IMR-90 (cell line): Measurements from ENCODE around the gene CDK14. TPM values are rescaled to one million over a fixed set of nuclear protein-coding genes. Genes with fewer than 3 reads are reported as not detected.

Experiments used
- ATAC-seq: fragments of 200-7000 bp; cut with Tn5 transposase; 2 replicates; pipeline ENCODE4 v1.9.1; 2020; ENCODE audit warnings: low read depth, mild to moderate bottlenecking, moderate library complexity
- BruUV-seq: library from RNA; stranded (reverse); fragments of 400-500 nt; replicated peaks from 2 replicates; lab custom pipeline; 2021; lab: Mats Ljungman, UMichigan
- CTCF ChIA-PET: fragments of 300-600 bp; formaldehyde crosslinking; extraction: SDS; loops from one replicate; lab custom pipeline; 2021; ENCODE audit warnings: antibody characterized with exemption; lab: Yijun Ruan, JAX
- POLR2A ChIA-PET: fragments of 300-600 bp; sonication (Branson Sonifier 250); formaldehyde crosslinking; loops from one replicate; lab custom pipeline; 2022; ENCODE audit warnings: antibody characterized with exemption; ENCODE audit not compliant: unreplicated experiment; lab: Charles Lee
- DNase-seq: peaks from one replicate; pipeline ENCODE4 v3.0.0; 2013
- H2AFZ ChIP-seq: replicated peaks from 2 replicates; pipeline ENCODE3; 2013; ENCODE audit warnings: low read length, mild to moderate bottlenecking; ENCODE audit not compliant: poor library complexity
- H2AK5ac ChIP-seq: 2 replicates; pipeline ENCODE4 v1.6.1; 2013; ENCODE audit warnings: low read depth, low read length, inconsistent platforms
- H2AK9ac ChIP-seq: replicated peaks from 2 replicates; pipeline ENCODE3; 2013; ENCODE audit warnings: mild to moderate bottlenecking, low read depth, low read length, moderate library complexity; ENCODE audit not compliant: poor library complexity
- H2BK120ac ChIP-seq: 2 replicates; pipeline ENCODE4 v1.6.1; 2013; ENCODE audit warnings: low read depth, low read length, inconsistent platforms
- H2BK15ac ChIP-seq: 3 replicates; pipeline ENCODE4 v1.6.1; 2013; ENCODE audit warnings: low read depth, low read length, inconsistent platforms
- H2BK20ac ChIP-seq: 2 replicates; pipeline ENCODE4 v1.6.1; 2013; ENCODE audit warnings: low read depth, mild to moderate bottlenecking, inconsistent platforms, low read length, moderate library complexity
- H2BK5ac ChIP-seq: 2 replicates; pipeline ENCODE4 v1.6.1; 2013; ENCODE audit warnings: mild to moderate bottlenecking, low read depth, low read length, inconsistent platforms; ENCODE audit not compliant: poor library complexity, severe bottlenecking
- H3K14ac ChIP-seq: replicated peaks from 2 replicates; pipeline ENCODE4 v1.6.1; 2013; ENCODE audit warnings: low read depth, low read length, inconsistent platforms
- H3K18ac ChIP-seq: 2 replicates; pipeline ENCODE4 v1.6.1; 2013; ENCODE audit warnings: low read depth, low read length, control low read depth
- H3K23ac ChIP-seq: 2 replicates; pipeline ENCODE4 v1.6.1; 2013; ENCODE audit warnings: low read depth, low read length, inconsistent platforms
- H3K27ac ChIP-seq: 2 replicates; pipeline ENCODE4 v1.5.1; 2013; ENCODE audit warnings: mild to moderate bottlenecking, control low read depth, low read length; ENCODE audit not compliant: insufficient read depth
- H3K27me3 ChIP-seq: 2 replicates; pipeline ENCODE4 v1.6.1; 2013; ENCODE audit warnings: low read length; ENCODE audit not compliant: control insufficient read depth, insufficient read depth
- H3K36me3 ChIP-seq: 2 replicates; pipeline ENCODE4 v1.6.1; 2013; ENCODE audit warnings: low read length, mixed read lengths; ENCODE audit not compliant: control insufficient read depth, insufficient read depth
- H3K4ac ChIP-seq: 2 replicates; pipeline ENCODE4 v1.6.1; 2013; ENCODE audit warnings: low read depth, low read length, inconsistent platforms
- H3K4me1 ChIP-seq: 2 replicates; pipeline ENCODE4 v1.6.1; 2013; ENCODE audit warnings: low read length, mixed read lengths; ENCODE audit not compliant: control insufficient read depth, insufficient read depth
- H3K4me2 ChIP-seq: 2 replicates; pipeline ENCODE4 v1.6.1; 2013; ENCODE audit warnings: low read depth, mild to moderate bottlenecking, control low read depth, low read length, moderate library complexity
- H3K4me3 ChIP-seq: 2 replicates; pipeline ENCODE4 v1.5.1; 2013; ENCODE audit warnings: low read depth, mild to moderate bottlenecking, control low read depth, low read length, moderate library complexity; ENCODE audit not compliant: insufficient read depth
- H3K56ac ChIP-seq: 2 replicates; pipeline ENCODE4 v1.6.1; 2013; ENCODE audit warnings: low read length, inconsistent platforms; ENCODE audit not compliant: insufficient read depth; ENCODE audit errors: extremely low read depth
- H3K79me1 ChIP-seq, 2 experiments: 2 replicates each; pipeline ENCODE4 v1.6.1; 2013; ENCODE audit warnings: low read length in 2 of 2, inconsistent platforms in 1 of 2, low read depth in 1 of 2
- H3K9ac ChIP-seq: 2 replicates; pipeline ENCODE4 v1.6.1; 2013; ENCODE audit warnings: low read depth, low read length, control low read depth
- H3K9me1 ChIP-seq: 2 replicates; pipeline ENCODE4 v1.6.1; 2013; ENCODE audit warnings: low read length, inconsistent platforms; ENCODE audit not compliant: insufficient read depth
- H3K9me3 ChIP-seq: 2 replicates; pipeline ENCODE4 v1.6.1; 2013; ENCODE audit warnings: low read length; ENCODE audit not compliant: control insufficient read depth, insufficient read depth
- H4K20me1 ChIP-seq: 2 replicates; pipeline ENCODE4 v1.6.1; 2013; ENCODE audit warnings: low read length, inconsistent platforms; ENCODE audit not compliant: insufficient read depth
- H4K5ac ChIP-seq: 2 replicates; pipeline ENCODE4 v1.6.1; 2013; ENCODE audit warnings: mild to moderate bottlenecking, low read depth, low read length, control low read depth
- H4K8ac ChIP-seq, 2 experiments: 2 replicates each; pipeline ENCODE4 v1.6.1; 2013; ENCODE audit warnings: low read depth in 2 of 2, low read length in 2 of 2, control low read depth in 1 of 2, inconsistent platforms in 1 of 2
- H4K91ac ChIP-seq: 2 replicates; pipeline ENCODE4 v1.6.1; 2013; ENCODE audit warnings: low read depth, low read length, inconsistent platforms; ENCODE audit not compliant: insufficient read depth
- CEBPB ChIP-seq: IDR thresholded peaks from 2 replicates; pipeline ENCODE4 v1.6.1; 2012; ENCODE audit warnings: low read depth, low read length, improper control_type of control experiment
- FOS ChIP-seq: fragments of 150-350 bp; IDR thresholded peaks from 2 replicates; pipeline ENCODE4 v1.6.1; 2016; ENCODE audit warnings: low read depth, low read length
- RCOR1 ChIP-seq: IDR thresholded peaks from 2 replicates; pipeline ENCODE4 v1.6.1; 2012; ENCODE audit warnings: mild to moderate bottlenecking, low read length, improper control_type of control experiment; ENCODE audit not compliant: insufficient replicate concordance
- dilution Hi-C: fragments of 300-500 bp; cut with HindIII; formaldehyde crosslinking; loops from one replicate; pipeline ENCODE4 v1.14.3; 2018; ENCODE audit warnings: low sequenced_read_pairs; ENCODE audit not compliant: unreplicated experiment
- in situ Hi-C: fragments of 300-500 bp; cut with MboI; formaldehyde crosslinking; loops from 3 replicates; pipeline ENCODE4 v1.14.3; 2019; ENCODE audit warnings: low sequenced_read_pairs, inconsistent platforms, mixed read lengths
- intact Hi-C: fragments of 100-400 bp; cut with micrococcal nuclease; formaldehyde crosslinking; loops from 2 replicates; pipeline ENCODE4 v1.10.0; 2022
- polyA plus RNA-seq, 3 experiments: library from polyadenylated mRNA; depleted of rRNA; stranded (reverse); fragments of >200 nt; gene quantifications; 2 replicates each; pipeline ENCODE4 v1.2.3, GENCODE V29; 2012; ENCODE audit warnings: low replicate concordance in 1 of 3
- total RNA-seq: library from RNA; depleted of rRNA; stranded (reverse); fragments of >200 nt; gene quantifications from 2 replicates; pipeline ENCODE4 v1.2.3, GENCODE V29; 2012

Gene CDK14
- total and polyA plus RNA-seq, 2 of the 4 experiments (the other 2 are of a cell fraction): 10.1 to 29.6 TPM

DNA sequence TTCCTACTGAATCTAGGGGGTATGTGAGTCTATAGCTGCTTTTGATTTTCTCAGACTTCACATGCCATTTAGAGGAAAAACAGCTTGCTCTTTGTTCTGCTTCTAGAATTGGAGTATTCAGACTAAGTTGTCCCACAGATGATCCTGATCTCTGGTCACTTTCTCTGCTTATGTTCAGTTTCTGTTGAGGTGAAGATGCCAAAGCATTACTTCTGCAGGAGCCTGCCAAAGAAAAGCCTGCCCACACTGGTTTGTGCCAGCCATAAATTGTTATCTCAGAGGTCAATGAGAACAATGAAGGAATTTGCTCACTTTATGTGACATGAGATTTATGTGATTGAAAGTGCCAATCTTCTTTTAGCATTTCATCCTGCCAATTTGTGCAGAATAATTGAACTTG is 163.6 kb downstream of the CDK14 start:
- Histone ChIP-seq H4K8ac (no peak overlapping the region), H3K4ac (no peak overlapping the region), H3K4me1 (peaks cover 3% of the 10 kb centered on the region; the same call in 1 of the 2 replicates), H3K79me1 (peaks cover 0 to 12% of the 10 kb centered on the region in 2 experiments; a peak in 3 of 4 replicates), H3K4me2 (no peak overlapping the region), H3K9me3 (no peaks in the 10 kb centered on the region), H2BK120ac (no peak overlapping the region), H2AFZ (no peak overlapping the region), H4K5ac (no peak overlapping the region), H3K9me1 (no peaks in the 10 kb centered on the region; the same call in 1 of the 2 replicates), H2BK5ac (no peak overlapping the region), H3K56ac (no peak overlapping the region), H3K4me3 (no peak overlapping the region), H3K36me3 (no peaks in the 10 kb centered on the region), H3K27me3 (no peaks in the 10 kb centered on the region), H3K14ac (no peak overlapping the region), H2AK5ac (no peak overlapping the region), H4K20me1 (no peaks in the 10 kb centered on the region), H3K23ac (no peak overlapping the region), H3K27ac (no peak overlapping the region), H2BK15ac (no peak overlapping the region), H3K18ac (no peak overlapping the region), H3K9ac (no peak overlapping the region), H2AK9ac (no peak overlapping the region), H4K91ac (no peak overlapping the region), H2BK20ac (no peak overlapping the region)
- ChIA-PET POLR2A (no interaction called here), CTCF (no interaction called here)
- in situ Hi-C loops: no loop called here
- TF ChIP-seq CEBPB (no peak), FOS (no peak), RCOR1 (no peak)
- intact Hi-C loops: loop anchor here (10.0 kb wide), 1 partner anchor 305 kb away; no protein-coding TSS in a partner anchor
- BruUV-seq: no TSS peak
- no peak for ATAC-seq
- DNase-seq: no peak
- dilution Hi-C loops: no loop called here
